ENCODE data around the gene ZNF470. TPM values are rescaled to one million over a fixed set of nuclear protein-coding genes. Genes with fewer than 3 reads are reported as not detected.

Gene ZNF470
- total RNA-seq, 2 donors from 2014 or later: 6.7 to 8.1 TPM

DNA sequence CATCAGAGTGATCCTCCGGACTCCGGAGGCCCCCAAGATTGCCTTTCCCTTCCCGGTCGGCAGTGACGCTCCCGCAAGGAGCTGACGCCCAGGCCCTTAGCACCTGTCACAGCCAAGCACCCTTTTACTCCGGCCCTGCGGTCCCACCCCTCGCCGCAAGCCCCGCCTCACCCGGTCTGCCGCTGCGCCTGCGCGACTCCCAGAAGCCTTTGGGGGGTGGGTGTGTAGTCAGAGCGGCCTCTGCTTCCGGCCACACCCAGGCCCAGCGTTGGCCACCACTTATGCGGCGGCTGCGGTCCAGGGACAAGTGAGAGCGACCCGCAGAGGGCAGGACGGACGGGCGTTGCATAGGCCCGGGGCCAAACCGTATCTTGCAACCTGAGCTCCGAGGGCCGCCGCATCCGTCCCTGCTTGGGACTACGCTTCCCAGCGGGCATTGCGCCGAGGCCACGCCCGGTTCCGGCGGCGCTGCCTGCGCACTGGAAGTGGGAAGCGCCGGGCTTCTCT, 29.0 kb upstream of the ZNF470 start:
- Mint-ChIP-seq H3K27ac (peak overlapping the region; percentile 89), H3K9me3 (peaks cover 61% of the 10 kb centered on the region), H3K36me3 (ENCODE audit: low read depth) (peaks cover 28% of the 10 kb centered on the region), H3K4me3 (peak overlapping the region; percentile 80), H3K27me3 (ENCODE audit: insufficient read depth) (peaks cover 2% of the 10 kb centered on the region), H3K4me1 (peaks cover 6% of the 10 kb centered on the region)
- H3K9me3 ChIP-seq (ENCODE audit: control insufficient read depth, low read length): peaks cover 78% of the 10 kb centered on the region
- H3K27me3 ChIP-seq (ENCODE audit: control insufficient read depth, insufficient read depth, low read length, poor library complexity, severe bottlenecking): no peaks in the 10 kb centered on the region
- no peak for TF ChIP-seq CTCF (conservative IDR thresholded peaks at IDR 0.05)
- peak overlapping the region; percentile 82 for H3K4me3 ChIP-seq (ENCODE audit: low read length)
- no peaks in the 10 kb centered on the region for H3K4me1 ChIP-seq (ENCODE audit: control insufficient read depth, insufficient read depth, low read length)
- H3K36me3 ChIP-seq (ENCODE audit: control insufficient read depth, insufficient read depth, low read length): peaks cover 15% of the 10 kb centered on the region
- peak overlapping the region; percentile 80 for H3K27ac ChIP-seq (ENCODE audit: low read depth, low read length)
- WGBS, 2 experiments (ENCODE audit: insufficient coverage in 1 of 2, insufficient read length in 1 of 2): 1 to 3% methylated on average over 21 to 43 of the region's 46 CpGs
- H3K9ac ChIP-seq (ENCODE audit: extremely low read depth, low read length, poor library complexity, severe bottlenecking): no peak overlapping the region
- DNase-seq: peak; percentile 97

GRCh38 chr19:56538761-56539263, 28.5 kb upstream of the ZNF470 start, which contains the start of gene ZFP28:
Gene ZFP28 (plus strand): TSS chr19:56538948. CDS start chr19:56539019, 71 bp downstream.
- Mint-ChIP-seq H3K36me3 (ENCODE audit: low read depth) (peaks cover 32% of the 10 kb centered on the region), H3K9me3 (peaks cover 60% of the 10 kb centered on the region), H3K4me3 (peak within 1 kb of the TSS; percentile 80), H3K27ac (peak within 1 kb of the TSS; percentile 89), H3K27me3 (ENCODE audit: insufficient read depth) (peaks cover 2% of the 10 kb centered on the region), H3K4me1 (peaks cover 6% of the 10 kb centered on the region)
- peak within 1 kb of the TSS; percentile 30 for H3K9ac ChIP-seq (ENCODE audit: extremely low read depth, low read length, poor library complexity, severe bottlenecking)
- DNase-seq: peak; percentile 91
- H3K4me3 ChIP-seq (ENCODE audit: low read length): peak within 1 kb of the TSS; percentile 90
- H3K4me1 ChIP-seq (ENCODE audit: control insufficient read depth, insufficient read depth, low read length): no peaks in the 10 kb centered on the region
- no peaks in the 10 kb centered on the region for H3K27me3 ChIP-seq (ENCODE audit: control insufficient read depth, insufficient read depth, low read length, poor library complexity, severe bottlenecking)
- 4% methylated on average over 42 of the region's 65 CpGs; no CpG with 5 or more reads in 1 of the 2 experiments for WGBS, 2 experiments (ENCODE audit: insufficient coverage in 1 of 2, insufficient read length in 1 of 2)
- peaks cover 15% of the 10 kb centered on the region for H3K36me3 ChIP-seq (ENCODE audit: control insufficient read depth, insufficient read depth, low read length)
- peaks cover 79% of the 10 kb centered on the region for H3K9me3 ChIP-seq (ENCODE audit: control insufficient read depth, low read length)
- H3K27ac ChIP-seq (ENCODE audit: low read depth, low read length): peak within 1 kb of the TSS; percentile 80
- TF ChIP-seq CTCF (conservative IDR thresholded peaks at IDR 0.05): no peak

GRCh38 chr19:56543776-56544175, 23.5 kb upstream of the ZNF470 start:
- Mint-ChIP-seq H3K9me3 (peaks cover 63% of the 10 kb centered on the region), H3K27me3 (ENCODE audit: insufficient read depth) (peaks cover 2% of the 10 kb centered on the region), H3K4me3 (no peak overlapping the region), H3K4me1 (peaks cover 6% of the 10 kb centered on the region), H3K27ac (no peak overlapping the region), H3K36me3 (ENCODE audit: low read depth) (peaks cover 71% of the 10 kb centered on the region)
- Histone ChIP-seq H3K9me3 (ENCODE audit: control insufficient read depth, low read length) (peaks cover 86% of the 10 kb centered on the region), H3K4me3 (ENCODE audit: low read length) (no peak overlapping the region), H3K4me1 (ENCODE audit: control insufficient read depth, insufficient read depth, low read length) (no peaks in the 10 kb centered on the region), H3K27ac (ENCODE audit: low read depth, low read length) (no peak overlapping the region), H3K36me3 (ENCODE audit: control insufficient read depth, insufficient read depth, low read length) (peaks cover 40% of the 10 kb centered on the region), H3K27me3 (ENCODE audit: control insufficient read depth, insufficient read depth, low read length, poor library complexity, severe bottlenecking) (no peaks in the 10 kb centered on the region), H3K9ac (ENCODE audit: extremely low read depth, low read length, poor library complexity, severe bottlenecking) (no peak overlapping the region)
- no peak for DNase-seq
- TF ChIP-seq CTCF (conservative IDR thresholded peaks at IDR 0.05): no peak
- WGBS, 2 experiments (ENCODE audit: insufficient coverage in 1 of 2, insufficient read length in 1 of 2): 96 to 100% methylated on average over 2 of the region's 2 CpGs

Data from endodermal cell (in vitro differentiated cells).